HG02840 (cell line): Measurements from ENCODE around the gene GGT6.

Experiments used
- ATAC-seq: cut with Tn5 transposase; IDR thresholded peaks from one replicate; pipeline ENCODE4 v1.9.1; 2021; ENCODE audit warnings: mild to moderate bottlenecking, moderate library complexity, moderate number of reproducible peaks; ENCODE audit not compliant: unreplicated experiment, low FRiP score

Gene GGT6

DNA sequence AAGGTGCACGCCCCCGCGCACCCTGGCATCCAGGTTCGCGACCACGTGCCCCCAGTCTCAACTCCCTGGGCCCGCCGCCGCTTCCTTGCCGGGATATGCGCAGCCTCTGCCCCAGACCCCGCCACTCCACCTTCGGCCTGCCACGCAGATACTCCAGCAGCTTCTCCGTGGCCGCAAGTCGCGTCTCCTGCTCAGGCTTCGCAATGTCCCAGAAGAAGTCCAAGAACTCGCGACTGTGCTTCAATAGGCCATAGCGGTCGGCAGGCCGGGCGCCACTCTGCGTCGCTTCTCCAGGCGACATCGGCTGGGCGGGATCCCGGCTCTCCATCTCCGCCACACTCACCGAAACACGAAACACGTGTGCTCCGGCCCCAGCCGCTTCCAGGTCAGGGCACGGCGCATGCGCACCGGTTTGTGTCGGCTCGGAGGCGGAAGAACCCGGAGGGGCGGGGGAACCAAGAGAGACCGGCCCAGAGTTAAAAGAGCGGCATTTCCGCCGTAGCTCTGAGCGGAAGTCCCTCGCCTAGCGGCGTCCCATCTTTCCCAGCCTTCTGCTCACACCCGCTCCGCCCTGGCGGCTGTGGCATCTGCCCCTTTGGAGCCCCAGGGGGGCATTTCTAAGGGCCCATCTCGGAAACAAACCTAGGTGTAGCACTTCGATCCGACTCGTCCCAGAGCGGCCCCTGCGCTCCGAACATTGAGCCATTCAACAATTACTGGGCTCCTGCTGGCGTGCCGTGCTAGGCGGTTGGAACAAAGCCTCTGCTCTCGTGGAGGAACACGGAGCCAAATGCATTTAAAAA lies 5.2 kb downstream of the GGT6 start, which contains the start of gene MYBBP1A:
Gene MYBBP1A (minus strand): TSS at position 388 of the 803 bp plus-strand sequence. CDS start 60 bp downstream, at position 328.
- ATAC-seq, result peak; percentile 81

DNA sequence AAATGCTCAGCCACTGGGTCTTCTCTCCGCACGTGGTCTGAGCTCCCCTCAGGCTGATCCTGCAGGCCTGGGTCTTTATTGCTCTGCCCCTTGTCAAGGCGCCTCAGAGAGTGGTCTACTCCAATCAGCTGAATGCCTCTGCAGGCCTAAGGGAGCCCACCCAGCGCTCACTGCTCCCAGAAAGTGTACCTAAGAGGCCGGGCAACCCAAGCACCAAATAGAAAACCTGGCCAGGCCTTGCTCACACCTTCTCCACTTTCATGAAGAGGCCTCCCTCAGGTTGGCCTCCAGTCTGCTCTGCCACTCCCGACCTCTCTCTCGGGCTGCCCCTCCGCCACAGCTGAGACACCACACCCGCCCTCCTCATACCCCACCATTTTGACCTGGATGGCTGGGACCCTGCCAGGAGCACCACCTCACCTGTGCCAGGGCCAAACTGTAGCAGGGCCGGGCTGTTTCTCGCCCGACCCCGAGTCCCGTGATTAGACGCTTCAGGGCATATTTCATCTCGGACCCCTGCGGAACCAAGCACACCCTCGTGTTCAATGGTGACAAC lies 5.9 kb downstream of the GGT6 start:
- ATAC-seq, result no peak

DNA sequence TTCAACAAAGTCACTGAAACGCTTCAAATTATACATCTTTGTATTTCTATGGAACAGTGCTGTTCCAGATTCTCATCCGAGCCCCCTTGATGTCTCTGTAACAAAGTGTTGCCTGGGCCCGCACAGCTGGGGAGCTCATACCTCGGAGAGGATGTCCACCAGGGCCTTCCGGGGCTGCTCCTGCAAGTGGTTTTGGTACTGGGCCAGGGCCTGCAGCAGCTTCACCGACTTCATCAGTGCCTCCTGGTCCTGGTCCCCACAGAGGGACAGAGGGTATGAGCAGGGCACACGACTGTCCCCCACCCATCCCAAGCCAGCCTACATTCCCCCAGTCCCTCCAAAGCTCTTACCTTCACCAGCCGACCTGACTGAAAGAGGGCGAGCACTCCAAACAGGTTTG lies 6.7 kb downstream of the GGT6 start:
- no peak for ATAC-seq

DNA sequence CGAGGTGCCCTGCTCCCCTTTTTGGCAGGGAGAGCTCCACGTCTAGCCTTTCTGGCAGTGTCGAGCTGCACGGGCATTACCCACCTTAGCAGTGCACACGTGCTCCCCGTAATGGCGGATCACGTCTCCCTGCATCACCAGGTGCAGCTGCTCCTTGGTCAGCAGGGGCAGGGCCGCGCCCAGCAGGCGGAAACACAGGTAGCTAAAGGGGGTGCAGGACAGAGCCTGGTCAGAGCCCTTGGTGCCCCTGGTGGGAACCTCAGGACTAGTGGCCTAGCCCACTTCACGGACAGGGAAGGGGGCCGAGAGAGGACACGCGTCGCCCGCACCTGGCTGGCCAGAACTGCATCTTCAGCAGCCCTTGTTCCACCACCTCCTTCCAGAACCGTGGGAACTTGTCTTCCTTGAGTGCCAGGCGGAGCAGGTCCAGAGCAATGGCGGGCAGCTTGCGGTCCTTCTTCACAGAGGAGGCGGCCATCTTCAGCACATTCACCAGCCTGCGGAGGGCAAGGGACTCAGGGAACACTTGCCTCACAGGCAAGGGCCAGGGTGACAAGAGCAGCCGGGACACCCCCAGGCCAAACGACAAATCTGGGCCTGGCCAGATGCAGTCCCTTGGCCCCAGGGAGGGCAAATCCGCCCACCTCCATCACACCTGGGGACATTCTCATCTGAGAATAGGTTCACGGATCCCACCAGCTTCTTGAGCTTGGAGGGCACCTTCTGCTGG lies 8.4 kb downstream of the GGT6 start:
- ATAC-seq, result no peak

DNA sequence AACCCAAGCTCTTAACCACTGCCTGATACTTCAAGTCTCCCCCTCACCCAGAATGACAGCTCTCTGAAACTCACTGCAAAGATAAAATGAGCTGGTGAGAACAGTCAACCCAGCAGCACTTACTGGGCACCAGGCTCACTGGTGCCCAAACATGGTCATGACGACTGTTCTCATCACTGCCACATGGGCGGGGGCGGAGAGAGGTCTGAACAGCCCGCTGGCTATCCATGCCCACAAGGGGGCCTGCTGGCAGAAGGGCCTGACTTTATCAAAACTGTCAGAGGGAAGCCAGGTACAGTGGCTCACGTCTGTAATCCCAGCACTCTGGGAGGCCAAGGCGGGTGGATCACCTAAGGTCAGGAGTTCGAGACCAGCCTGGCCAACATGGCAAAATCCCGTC lies 9.2 kb downstream of the GGT6 start:
- no peak for ATAC-seq

DNA sequence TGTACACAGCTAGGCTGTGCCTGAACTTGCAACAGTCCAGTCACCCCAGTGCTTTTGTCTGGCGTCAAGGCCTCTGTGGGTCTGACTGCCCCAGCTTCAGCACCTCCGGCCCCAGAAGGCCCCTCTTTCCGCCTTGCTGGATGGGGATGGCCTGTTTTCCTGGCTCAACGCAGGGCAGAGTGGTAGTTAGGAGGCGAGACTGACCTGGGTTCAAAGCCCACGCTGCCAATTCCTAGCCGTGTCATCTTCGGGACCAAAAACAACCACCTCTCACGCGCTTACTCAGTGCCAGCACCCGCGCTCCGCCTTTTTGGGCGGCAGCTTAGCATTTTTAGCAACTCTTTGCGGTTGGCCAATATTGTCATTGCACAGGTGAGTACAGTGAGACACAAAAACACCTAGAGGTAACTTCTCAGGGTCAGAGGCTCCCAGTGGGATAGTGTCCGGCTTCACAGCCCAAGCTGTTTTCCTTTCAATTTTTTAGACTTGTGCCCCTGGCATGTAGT lies 9.8 kb downstream of the GGT6 start:
- ATAC-seq, result no peak

DNA sequence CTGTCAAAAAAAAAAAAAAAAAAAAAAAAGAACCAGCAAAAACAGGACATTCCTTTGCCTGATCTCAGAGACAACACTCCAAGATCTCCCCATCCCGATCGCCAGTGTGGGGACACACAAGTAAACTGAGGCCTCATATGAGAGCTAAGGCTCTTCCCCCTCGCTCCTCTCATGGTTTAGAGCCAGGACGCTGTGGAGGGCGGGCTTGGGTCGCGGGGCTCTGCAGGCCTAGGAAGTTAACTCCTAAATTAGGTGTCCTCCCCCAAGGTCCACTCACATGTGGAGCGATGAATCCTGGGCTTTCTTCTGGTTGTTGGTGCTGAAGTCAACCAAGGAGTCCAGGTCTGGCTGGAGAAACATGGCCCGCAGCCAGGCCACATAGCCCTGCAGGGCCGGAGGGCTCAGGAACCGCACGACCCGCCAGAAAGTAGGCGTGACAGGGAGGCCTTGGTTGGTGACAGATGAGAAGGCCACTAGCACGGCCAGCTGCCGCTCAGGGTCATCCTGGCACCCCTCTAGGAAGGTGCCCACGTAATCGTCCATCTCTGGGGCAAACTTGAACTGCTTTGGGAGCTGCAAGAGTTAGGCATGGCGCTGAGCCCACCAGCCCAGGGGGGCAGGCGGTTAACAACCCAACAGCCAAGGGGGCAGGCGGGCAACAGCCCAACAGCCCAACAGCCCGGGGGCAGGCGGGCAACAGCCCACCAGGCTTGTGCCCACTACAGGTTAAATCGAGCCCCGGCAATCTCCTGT lies 10.4 kb downstream of the GGT6 start:
- no peak for ATAC-seq

DNA sequence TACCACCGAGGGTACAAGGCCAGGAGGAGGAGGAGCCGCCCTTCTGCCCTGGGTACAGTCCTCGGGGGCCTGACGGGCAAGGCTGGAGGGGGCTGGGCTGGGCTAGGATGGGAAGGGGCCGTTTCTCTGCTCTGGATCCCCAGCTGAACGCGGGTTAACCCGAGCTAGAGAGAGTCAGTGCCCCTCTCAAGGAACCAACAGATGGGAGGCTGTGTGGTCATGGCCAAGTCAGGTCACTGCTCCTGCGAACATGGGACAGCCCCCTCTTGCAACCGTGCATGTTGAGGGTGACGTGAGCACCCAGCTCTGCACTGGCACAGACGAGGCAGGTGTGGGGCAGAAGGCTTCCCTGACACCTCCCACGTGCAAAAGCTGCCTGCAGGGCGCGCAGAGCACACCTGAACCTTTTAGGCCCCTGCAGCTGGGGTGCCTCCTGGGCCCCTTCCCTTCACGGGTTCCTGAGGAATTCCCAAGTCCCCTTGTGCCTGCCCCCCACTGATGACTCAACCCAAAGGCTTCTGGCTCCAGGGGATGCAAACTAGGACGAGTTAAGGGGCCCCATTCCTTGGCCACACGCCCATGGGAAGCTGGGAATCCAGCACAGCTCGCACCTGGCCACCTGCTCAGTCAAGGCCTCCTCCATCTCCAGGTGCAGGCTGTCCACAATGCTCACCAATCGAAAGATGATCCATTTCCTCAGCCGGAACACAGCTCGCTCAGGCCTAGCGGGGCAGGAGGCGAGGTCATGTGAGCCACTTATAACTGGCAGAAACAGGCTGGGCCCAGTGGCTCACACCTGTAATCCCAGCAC lies 11.5 kb downstream of the GGT6 start:
- ATAC-seq, result no peak

DNA sequence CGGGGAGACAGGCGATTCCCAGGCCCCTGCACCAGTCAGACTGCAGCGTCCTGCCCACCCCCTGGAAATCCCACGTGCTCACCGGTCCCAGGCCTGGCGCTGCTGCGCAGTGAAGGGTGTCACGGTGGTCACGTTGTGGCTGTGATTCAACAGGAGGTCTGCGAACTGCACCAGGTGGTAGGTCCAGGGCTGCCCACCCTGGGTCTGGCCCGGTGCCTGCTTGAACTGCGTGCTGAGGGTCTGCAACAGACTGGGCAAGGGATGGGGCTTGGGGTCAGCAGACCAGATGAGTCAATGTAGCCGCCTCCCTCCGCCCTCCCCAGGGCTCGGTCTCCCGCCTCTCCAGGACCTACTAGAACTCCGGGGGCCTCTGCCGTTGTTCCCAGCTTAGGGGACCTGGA lies 12.3 kb downstream of the GGT6 start:
- ATAC-seq, result no peak

DNA sequence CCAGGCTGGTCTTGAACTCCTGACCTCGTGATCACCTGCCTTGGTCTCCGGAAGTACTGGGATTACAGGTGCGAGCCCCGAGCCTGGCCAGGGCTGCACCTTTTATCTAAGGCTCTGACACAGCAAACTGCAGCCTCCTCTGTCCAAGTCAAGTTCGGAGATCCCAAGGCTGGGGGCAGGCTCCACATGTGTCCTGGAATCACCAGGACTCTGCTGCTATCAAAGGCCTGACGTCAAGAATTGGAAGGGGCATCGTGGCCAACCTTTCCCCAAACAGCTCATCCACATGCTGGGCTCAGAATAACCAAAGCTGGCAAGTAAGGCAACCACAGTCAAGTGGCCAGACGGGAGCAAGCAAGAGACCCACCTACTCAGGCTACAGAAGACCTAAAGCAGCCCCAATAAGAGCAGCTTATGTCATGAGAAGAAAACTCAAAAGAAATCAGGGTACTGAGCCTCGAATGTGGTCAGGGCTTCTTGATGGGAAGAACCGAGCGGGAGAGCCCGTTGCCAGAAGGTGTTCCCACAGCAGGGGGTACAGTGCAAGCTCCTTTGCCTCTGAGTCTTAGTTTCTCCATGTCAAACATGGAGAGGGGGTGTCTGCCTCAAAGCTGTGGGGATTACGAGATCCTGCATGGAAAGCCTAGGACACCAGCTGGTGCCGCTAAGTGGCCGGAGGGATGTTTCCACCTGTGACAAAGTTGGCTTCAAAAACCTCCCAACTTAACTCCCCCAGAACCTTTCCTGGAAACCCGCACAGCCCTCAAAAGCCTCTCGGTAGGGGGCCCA lies 13.1 kb downstream of the GGT6 start:
- no peak for ATAC-seq

DNA sequence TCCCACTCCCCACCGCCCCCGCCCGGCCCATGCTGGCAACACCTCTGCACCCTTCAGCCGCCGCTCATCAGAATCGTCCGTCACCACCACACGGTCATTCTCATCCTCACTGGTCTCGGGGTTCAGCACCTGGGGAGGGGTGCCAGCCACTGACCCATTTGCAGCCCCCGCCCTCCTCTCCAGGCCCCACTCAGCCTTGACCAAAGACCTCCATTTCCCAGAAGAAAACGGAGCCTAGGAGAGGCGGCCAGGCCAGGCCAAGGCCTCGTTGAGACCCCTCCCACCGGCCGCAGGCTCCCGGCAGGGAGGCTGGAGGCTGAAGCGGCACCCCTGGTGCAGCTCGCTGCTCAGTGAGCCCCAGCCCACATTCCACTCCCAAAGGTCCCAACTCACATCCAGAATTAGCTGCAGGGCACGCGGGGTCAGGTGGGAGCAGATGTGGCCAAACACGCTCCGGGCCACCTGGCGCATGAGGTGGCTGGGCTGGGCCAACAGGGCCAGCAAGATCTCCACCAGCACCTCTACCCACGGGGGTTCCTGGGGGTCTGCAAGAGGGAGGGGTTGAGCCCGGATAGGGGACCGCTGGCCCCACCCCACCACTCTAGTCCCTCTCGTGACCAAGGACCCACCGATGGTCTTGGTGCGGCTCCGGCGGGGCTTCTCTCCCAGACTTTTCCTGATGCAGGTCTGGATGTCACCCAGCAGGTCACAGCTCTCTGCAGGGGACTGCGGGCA lies 15.0 kb downstream of the GGT6 start:
- no peak for ATAC-seq

DNA sequence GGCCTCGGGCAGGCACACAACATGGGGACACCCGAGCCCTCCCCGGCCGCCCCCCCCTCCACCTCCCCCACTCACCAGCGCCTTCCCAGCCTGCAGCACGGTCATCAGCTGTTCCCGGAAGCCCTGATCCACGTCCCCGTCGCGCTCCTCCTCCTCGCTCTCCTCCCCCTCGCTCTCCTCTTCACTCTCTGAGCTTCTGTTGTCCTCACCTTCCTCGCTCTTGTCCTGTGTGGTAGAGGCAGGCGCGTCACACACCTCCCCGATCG lies 15.5 kb downstream of the GGT6 start:
- ATAC-seq, result no peak

DNA sequence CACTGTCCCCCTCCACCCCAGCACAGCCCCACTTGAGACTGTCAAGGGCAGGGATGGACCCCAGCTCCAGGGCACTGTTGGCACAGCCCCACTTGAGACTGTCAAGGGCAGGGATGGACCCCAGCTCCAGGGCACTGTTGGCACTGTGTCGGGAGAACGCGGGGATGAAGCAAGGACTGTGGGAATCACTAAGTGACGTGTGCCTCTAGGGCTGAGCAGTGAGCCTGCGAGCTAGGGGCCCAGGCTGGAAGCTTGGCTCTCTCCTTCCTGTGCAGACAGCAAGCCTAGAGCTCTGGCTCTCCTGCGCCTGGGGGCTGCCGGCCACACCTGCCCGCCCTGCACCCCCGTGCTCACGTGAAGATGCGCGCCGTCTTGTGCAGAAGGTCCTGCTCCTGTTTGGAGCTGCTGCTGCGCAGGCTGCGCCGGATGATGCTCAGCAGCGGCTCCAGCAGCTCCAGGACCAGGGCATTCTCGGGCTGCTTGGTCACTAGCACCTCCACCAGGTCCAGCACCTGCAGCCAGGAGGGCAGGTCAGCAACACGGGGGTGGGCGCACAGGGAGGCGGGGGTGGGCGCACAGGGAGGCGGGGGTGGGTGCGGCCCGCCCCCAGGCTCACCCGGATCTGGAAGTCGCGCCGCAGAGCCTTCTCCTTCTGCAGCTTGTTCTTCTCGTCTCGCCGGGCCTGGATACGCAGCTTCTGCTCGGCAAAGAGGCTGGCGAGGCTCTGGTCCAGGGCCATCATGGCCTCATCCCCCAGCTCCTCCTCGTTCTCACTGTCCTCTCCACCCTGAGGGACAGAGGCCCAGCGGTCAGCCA lies 16.0 kb downstream of the GGT6 start:
- ATAC-seq, result no peak

DNA sequence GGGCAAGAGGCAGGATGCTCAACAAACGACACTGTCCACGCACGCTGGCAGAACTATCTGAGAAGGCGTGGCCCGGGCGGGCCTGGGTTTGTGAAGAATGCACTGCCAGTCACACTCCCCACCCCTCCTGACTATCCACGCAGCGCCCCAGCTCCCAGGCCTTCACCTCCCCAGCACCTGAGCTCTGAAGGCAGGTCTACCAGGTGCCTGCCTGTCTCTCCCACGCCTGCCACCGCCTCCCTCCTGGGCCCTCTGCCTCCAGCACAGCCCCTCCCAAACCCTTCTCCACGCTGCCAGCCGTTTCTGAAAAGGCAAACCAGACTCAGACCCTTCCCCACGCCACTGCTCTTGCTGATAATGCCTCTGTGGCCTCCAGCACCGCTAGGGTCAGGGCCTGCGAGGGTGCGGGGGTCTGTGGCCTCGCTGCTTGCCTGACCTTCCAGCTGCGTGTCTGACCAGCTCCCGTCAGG lies 16.8 kb downstream of the GGT6 start:
- no peak for ATAC-seq

DNA sequence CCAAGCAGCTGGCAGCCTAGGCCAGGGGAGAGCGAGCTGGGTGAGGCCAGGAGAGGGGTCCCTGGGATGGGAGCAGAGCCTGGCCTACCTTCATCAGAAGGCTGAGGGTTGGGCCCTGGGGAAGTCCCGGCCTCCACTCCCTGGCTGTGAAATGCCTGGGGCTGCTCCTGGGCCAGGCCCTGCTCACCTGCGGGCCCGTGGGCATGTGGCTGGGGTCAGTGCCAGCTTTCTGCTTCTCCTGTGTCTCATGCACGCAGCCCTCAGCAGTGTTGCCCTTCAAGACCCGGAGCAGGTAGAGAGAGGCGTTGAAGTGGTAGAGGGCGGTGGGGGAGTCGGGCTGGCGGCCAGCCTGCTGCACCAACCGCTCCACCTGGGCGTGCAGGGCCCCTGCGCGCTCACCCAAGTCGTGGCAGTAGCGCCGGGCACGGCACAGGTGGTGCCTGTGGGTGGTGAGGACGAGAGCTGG lies 17.6 kb downstream of the GGT6 start:
- no peak for ATAC-seq

DNA sequence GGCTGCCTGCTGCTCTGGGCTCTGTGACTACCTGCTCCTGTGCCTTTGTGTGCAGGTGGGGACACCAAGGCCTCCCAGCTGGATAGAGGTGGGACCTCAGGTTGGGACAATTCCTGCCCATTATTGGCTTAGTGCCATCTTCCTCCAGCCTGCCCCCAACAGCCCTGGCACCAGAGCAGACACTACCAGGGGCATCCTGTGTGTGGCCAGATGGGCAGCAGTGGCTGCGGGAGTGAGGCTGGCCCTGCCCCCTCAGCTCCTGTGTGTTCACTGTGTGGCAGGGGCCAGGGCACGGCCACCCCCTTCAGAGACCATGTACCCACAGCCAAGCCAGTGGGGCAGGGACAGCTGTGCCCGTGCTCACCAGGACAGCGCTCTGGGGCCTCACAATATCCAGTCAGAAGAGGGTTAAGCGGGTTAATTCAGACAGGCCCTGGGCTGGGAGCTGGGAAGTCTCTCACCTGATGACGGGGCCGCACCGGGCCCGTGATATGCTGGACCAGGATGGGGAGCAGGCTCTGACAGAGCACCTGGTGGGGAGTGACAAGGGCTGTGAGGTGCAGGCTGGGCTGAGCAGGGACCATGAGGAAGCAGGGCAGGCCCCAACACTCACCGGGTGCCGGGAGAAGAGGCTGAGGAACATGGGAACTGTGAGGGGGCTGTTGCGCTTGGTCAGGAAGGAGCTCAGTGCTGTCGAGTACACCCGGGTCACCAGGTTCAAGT lies 18.2 kb downstream of the GGT6 start:
- no peak for ATAC-seq
